ENCODE measurements around the gene NUBP2.

The NUBP2 gene

DNA sequence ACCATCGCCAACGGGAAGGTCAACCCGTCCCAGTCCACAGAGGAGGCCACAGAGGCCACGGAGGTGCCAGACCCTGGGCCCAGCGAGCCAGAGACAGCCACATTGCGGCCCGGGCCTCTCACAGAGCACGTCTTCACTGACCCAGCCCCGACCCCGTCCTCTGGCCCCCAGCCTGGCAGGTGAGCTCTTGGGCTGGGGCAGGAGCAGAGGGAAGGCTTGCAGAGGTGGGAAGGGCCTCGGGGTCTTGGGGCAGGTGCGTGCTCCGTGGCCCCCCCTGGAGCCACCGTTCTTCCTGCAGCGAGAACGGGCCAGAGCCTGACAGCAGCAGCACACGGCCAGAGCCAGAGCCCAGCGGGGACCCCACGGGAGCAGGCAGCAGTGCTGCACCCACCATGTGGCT, 16.5 kb upstream of the NUBP2 start:
- H3K27me3 ChIP-seq (ENCODE audit: control insufficient read depth in 5 of 5, insufficient read depth in 4 of 5, low read length in 5 of 5), result no peaks in the 10 kb centered on the region
- no peaks in the 10 kb centered on the region for H3K9me3 ChIP-seq (ENCODE audit: control insufficient read depth in 5 of 5, low read length in 5 of 5)
- no peak overlapping the region for H3K9ac ChIP-seq (ENCODE audit: low read length in 5 of 5)
- H3K4me1 ChIP-seq (ENCODE audit: control insufficient read depth in 5 of 5, insufficient read depth in 5 of 5, low read length in 5 of 5), result peaks cover 0 to 14% (median 14%) of the 10 kb centered on the region in 5 donors
- no peak overlapping the region for H3K4me3 ChIP-seq (ENCODE audit: low read depth in 1 of 5, low read length in 5 of 5)
- H3K36me3 ChIP-seq (ENCODE audit: control insufficient read depth in 5 of 5, insufficient read depth in 5 of 5, low read length in 5 of 5), result peaks cover 0 to 78% (median 71%) of the 10 kb centered on the region in 5 donors
- H3K27ac ChIP-seq (ENCODE audit: low read depth, low read length), result no peak overlapping the region

DNA sequence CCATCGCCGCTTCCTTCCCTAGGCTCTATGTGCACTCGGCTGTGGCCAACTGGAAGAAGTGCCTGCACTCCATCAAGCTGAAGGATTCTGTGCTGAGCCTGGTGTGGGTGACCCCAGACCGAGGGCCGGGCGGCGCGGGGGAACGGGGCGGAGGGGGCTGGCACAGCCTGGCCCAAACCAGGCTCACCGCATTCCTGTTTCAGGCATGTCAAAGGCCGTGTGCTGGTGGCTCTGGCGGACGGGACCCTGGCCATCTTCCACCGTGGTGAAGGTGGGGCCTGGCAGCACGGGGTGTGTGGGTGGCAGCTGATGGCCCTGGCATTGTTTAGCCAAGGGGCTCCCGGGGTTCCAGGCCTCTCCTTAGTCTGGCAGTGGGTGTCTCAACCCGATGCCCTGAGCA, 16.1 kb upstream of the NUBP2 start:
- Histone ChIP-seq H3K4me3 (ENCODE audit: low read depth in 1 of 5, low read length in 5 of 5) (no peak overlapping the region), H3K36me3 (ENCODE audit: control insufficient read depth in 5 of 5, insufficient read depth in 5 of 5, low read length in 5 of 5) (peaks cover 0 to 74% (median 68%) of the 10 kb centered on the region in 5 donors), H3K27ac (ENCODE audit: low read depth, low read length) (no peak overlapping the region), H3K9ac (ENCODE audit: low read length in 5 of 5) (no peak overlapping the region), H3K27me3 (ENCODE audit: control insufficient read depth in 5 of 5, insufficient read depth in 4 of 5, low read length in 5 of 5) (no peaks in the 10 kb centered on the region), H3K4me1 (ENCODE audit: control insufficient read depth in 5 of 5, insufficient read depth in 5 of 5, low read length in 5 of 5) (peaks cover 0 to 15% (median 14%) of the 10 kb centered on the region in 5 donors), H3K9me3 (ENCODE audit: control insufficient read depth in 5 of 5, low read length in 5 of 5) (no peaks in the 10 kb centered on the region)

DNA sequence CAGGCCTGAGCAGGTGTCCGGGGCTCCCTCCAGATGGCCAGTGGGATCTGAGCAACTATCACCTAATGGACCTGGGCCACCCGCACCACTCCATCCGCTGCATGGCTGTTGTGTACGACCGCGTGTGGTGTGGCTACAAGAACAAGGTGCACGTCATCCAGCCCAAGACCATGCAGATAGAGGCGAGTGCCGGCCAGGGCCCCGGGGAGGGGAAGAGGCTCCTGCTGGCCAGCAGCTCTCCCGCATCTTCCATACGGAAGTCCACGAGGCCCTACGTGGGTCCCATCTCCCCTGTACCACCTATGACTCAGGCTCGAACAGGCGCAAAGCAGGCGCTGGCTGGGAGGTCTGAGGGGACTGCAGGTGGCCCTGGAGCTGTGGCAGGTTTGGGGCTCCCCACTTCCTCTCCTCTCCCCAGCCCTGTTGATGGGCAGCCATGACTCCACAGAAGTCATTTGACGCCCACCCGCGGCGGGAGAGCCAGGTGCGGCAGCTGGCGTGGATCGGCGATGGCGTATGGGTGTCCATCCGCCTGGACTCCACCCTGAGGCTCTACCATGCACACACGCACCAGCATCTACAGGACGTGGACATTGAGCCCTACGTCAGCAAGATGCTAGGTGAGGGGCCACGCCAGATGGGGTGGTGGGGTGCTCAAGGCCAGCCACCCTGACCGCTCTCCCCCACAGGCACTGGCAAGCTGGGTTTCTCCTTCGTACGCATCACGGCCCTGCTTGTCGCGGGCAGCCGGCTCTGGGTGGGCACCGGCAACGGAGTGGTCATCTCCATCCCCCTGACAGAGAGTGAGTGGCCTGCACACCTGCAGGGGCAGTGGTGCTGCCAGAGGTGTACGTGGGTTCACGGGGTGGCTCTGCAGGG, 15.4 kb upstream of the NUBP2 start:
- Histone ChIP-seq H3K9me3 (ENCODE audit: control insufficient read depth in 5 of 5, low read length in 5 of 5) (no peaks in the 10 kb centered on the region), H3K36me3 (ENCODE audit: control insufficient read depth in 5 of 5, insufficient read depth in 5 of 5, low read length in 5 of 5) (peaks cover 0 to 67% (median 62%) of the 10 kb centered on the region in 5 donors), H3K9ac (ENCODE audit: low read length in 5 of 5) (no peak overlapping the region), H3K27ac (ENCODE audit: low read depth, low read length) (no peak overlapping the region), H3K4me1 (ENCODE audit: control insufficient read depth in 5 of 5, insufficient read depth in 5 of 5, low read length in 5 of 5) (peaks cover 3 to 21% (median 21%) of the 10 kb centered on the region in 5 donors), H3K27me3 (ENCODE audit: control insufficient read depth in 5 of 5, insufficient read depth in 4 of 5, low read length in 5 of 5) (no peaks in the 10 kb centered on the region), H3K4me3 (ENCODE audit: low read depth in 1 of 5, low read length in 5 of 5) (no peak overlapping the region)

DNA sequence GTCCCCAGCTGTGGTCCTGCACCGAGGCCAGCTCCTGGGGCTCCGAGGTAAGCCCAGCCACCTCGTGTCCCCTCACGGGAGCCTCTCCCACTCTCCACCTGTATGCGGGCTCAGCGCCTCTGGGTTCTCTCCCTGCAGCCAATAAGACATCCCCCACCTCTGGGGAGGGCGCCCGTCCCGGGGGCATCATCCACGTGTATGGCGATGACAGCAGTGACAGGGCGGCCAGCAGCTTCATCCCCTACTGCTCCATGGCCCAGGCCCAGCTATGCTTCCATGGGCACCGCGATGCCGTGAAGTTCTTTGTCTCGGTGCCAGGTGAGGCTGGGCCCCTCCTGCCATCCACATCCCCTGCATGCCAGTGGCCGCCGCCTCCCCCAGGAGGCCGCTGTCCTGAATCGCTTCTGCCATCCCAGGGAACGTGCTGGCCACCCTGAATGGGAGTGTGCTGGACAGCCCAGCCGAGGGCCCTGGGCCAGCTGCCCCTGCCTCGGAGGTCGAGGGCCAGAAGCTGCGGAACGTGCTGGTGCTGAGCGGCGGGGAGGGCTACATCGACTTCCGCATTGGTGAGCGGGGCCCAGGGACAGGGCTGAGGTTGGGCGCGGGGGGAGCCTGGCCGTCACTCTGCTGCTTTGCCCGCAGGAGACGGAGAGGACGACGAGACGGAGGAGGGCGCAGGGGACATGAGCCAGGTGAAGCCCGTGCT, 14.5 kb upstream of the NUBP2 start:
- Histone ChIP-seq H3K9ac (ENCODE audit: low read length in 5 of 5) (no peak overlapping the region), H3K27me3 (ENCODE audit: control insufficient read depth in 5 of 5, insufficient read depth in 4 of 5, low read length in 5 of 5) (no peaks in the 10 kb centered on the region), H3K4me1 (ENCODE audit: control insufficient read depth in 5 of 5, insufficient read depth in 5 of 5, low read length in 5 of 5) (peaks cover 3 to 26% (median 23%) of the 10 kb centered on the region in 5 donors), H3K4me3 (ENCODE audit: low read depth in 1 of 5, low read length in 5 of 5) (no peak overlapping the region), H3K9me3 (ENCODE audit: control insufficient read depth in 5 of 5, low read length in 5 of 5) (no peaks in the 10 kb centered on the region), H3K27ac (ENCODE audit: low read depth, low read length) (no peak overlapping the region), H3K36me3 (ENCODE audit: control insufficient read depth in 5 of 5, insufficient read depth in 5 of 5, low read length in 5 of 5) (peaks cover 0 to 58% (median 53%) of the 10 kb centered on the region in 5 donors)

DNA sequence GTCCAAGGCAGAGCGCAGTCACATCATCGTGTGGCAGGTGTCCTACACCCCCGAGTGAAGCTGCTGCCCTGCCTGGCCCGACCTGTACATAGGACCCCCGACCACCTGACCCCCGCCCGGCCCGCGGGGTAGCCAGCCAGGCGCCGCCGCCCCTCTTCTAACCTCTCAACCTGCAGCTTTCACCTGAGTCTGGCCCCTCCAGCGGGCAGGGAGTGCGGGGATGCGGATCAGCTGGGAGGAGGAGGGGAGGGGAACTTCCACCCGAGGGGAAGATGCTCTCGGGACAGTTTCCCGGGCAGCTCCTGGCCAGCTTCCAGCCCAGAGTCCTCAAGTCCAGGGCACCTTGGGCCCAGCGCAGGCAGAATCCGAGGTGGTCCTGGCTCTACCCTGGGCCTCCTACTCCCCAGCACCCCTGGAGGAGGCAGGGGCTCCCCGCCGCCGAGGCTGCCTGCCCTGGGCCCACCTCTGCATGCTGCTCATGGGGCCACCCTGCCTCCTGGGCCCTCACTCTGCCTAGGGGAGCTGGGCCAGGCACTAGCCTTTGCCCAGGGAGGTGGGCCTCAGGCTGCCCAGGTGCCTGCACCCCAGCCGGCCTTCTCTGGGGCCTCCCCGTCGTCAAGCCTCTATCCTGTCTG, 13.9 kb upstream of the NUBP2 start:
- no peak overlapping the region for H3K9ac ChIP-seq (ENCODE audit: low read length in 5 of 5)
- H3K9me3 ChIP-seq (ENCODE audit: control insufficient read depth in 5 of 5, low read length in 5 of 5), result no peaks in the 10 kb centered on the region
- H3K4me1 ChIP-seq (ENCODE audit: control insufficient read depth in 5 of 5, insufficient read depth in 5 of 5, low read length in 5 of 5), result peaks cover 5 to 33% (median 28%) of the 10 kb centered on the region in 5 donors
- H3K27me3 ChIP-seq (ENCODE audit: control insufficient read depth in 5 of 5, insufficient read depth in 4 of 5, low read length in 5 of 5), result no peaks in the 10 kb centered on the region
- no peak overlapping the region for H3K4me3 ChIP-seq (ENCODE audit: low read depth in 1 of 5, low read length in 5 of 5)
- H3K36me3 ChIP-seq (ENCODE audit: control insufficient read depth in 5 of 5, insufficient read depth in 5 of 5, low read length in 5 of 5), result peaks cover 0 to 54% (median 49%) of the 10 kb centered on the region in 5 donors
- H3K27ac ChIP-seq (ENCODE audit: low read depth, low read length), result no peak overlapping the region

DNA sequence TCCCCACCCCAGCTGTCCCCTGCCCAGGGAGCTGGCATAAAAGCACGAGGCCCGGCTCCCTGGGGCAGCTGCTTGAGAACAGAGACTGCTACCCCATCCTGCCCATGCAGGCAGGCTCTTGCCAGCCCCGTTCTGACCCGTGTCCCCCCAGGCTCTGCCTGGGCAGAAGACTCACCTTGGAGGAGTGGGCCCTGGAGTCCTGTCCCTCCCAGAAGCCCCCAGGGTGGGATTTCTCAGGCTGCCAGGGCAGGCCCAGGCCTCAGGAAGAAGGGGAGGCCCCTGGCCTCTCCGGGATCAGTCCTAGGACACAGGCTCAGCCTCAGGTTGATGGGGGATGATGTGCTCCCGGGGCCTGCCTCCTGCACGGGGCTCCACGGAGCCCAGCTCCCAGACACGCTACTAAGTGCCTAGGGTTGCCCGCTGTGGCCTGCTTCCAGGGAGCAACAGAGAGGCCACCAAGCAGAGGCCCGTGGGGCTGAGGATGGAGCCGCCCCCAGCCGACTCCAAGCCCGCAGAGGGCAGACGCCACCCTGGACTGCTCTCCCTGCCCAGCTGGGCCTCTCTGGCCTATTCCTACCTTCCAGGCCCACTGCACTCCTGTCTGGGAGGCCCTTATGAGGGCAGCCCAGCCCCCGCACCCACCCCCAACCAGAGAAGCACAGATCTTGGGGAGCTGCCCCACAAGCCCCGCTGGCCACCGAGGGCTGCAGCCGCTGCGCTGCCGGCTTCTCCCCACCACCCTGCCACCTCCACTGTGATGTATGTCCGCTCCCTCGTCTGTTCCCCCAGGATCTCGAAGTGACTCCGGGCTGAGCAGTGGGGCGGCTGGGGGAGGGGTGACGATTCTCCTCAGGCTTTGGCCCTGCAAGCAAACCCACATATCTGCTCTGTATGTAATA, 13.1 kb upstream of the NUBP2 start:
- no peaks in the 10 kb centered on the region for H3K9me3 ChIP-seq (ENCODE audit: control insufficient read depth in 5 of 5, low read length in 5 of 5)
- H3K9ac ChIP-seq (ENCODE audit: low read length in 5 of 5), result no peak overlapping the region
- H3K36me3 ChIP-seq (ENCODE audit: control insufficient read depth in 5 of 5, insufficient read depth in 5 of 5, low read length in 5 of 5), result peaks cover 0 to 47% (median 42%) of the 10 kb centered on the region in 5 donors
- H3K27ac ChIP-seq (ENCODE audit: low read depth, low read length), result peak overlapping the region; percentile 62
- peaks cover 7 to 40% (median 36%) of the 10 kb centered on the region in 5 donors for H3K4me1 ChIP-seq (ENCODE audit: control insufficient read depth in 5 of 5, insufficient read depth in 5 of 5, low read length in 5 of 5)
- peak overlapping the region in 3 of 5 donors; percentile 89 to 96 (median 91) for H3K4me3 ChIP-seq (ENCODE audit: low read depth in 1 of 5, low read length in 5 of 5)
- H3K27me3 ChIP-seq (ENCODE audit: control insufficient read depth in 5 of 5, insufficient read depth in 4 of 5, low read length in 5 of 5), result no peaks in the 10 kb centered on the region

DNA sequence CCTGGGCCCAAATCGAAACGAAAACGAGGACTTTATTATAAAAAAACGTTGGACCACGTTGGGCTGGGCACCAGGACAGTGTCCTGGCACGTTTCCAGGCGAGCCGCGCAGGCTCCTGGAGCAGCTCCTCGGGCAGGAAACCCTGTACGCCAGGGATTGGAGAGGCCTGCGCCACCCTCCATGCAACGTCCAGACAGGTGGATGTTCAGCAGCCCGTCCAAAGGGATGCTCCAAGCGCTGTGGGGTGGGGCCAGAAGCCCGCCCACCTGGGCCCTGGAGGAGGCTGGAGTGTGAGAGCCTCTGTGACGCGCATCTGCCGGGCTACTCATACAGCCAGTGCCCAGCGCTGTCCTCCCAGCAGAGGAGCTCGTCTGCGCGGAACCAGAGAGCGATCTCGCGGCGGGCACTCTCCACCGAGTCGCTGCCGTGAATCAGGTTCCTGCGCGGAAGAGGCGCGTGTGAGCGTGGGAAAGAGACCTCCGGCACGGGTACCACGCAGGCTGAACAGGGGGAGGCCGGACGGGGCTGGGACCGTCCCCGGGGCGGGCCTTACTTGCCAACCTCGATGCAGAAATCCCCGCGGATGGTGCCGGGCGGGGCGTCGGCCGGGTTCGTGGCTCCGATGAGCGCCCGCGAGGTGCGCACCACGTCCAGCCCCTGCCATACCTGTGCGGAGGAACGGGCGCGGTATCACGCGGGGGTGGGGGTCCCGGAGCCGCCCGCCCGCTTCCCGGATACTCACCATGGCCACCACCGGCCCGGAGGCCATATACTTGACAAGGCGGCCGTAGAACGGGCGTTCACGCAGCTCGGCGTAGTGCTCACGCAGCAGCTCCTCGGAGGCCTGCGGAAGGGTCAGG, 12.2 kb upstream of the NUBP2 start:
- Histone ChIP-seq H3K4me1 (ENCODE audit: control insufficient read depth in 5 of 5, insufficient read depth in 5 of 5, low read length in 5 of 5) (peaks cover 7 to 45% (median 40%) of the 10 kb centered on the region in 5 donors), H3K27ac (ENCODE audit: low read depth, low read length) (peak overlapping the region; percentile 62), H3K9me3 (ENCODE audit: control insufficient read depth in 5 of 5, low read length in 5 of 5) (no peaks in the 10 kb centered on the region), H3K36me3 (ENCODE audit: control insufficient read depth in 5 of 5, insufficient read depth in 5 of 5, low read length in 5 of 5) (peaks cover 0 to 45% (median 38%) of the 10 kb centered on the region in 5 donors), H3K4me3 (ENCODE audit: low read depth in 1 of 5, low read length in 5 of 5) (peak overlapping the region in 4 of 5 donors; percentile 73 to 96 (median 90)), H3K27me3 (ENCODE audit: control insufficient read depth in 5 of 5, insufficient read depth in 4 of 5, low read length in 5 of 5) (no peaks in the 10 kb centered on the region), H3K9ac (ENCODE audit: low read length in 5 of 5) (peak overlapping the region in 3 of 5 donors; percentile 45 to 75 (median 66))

DNA sequence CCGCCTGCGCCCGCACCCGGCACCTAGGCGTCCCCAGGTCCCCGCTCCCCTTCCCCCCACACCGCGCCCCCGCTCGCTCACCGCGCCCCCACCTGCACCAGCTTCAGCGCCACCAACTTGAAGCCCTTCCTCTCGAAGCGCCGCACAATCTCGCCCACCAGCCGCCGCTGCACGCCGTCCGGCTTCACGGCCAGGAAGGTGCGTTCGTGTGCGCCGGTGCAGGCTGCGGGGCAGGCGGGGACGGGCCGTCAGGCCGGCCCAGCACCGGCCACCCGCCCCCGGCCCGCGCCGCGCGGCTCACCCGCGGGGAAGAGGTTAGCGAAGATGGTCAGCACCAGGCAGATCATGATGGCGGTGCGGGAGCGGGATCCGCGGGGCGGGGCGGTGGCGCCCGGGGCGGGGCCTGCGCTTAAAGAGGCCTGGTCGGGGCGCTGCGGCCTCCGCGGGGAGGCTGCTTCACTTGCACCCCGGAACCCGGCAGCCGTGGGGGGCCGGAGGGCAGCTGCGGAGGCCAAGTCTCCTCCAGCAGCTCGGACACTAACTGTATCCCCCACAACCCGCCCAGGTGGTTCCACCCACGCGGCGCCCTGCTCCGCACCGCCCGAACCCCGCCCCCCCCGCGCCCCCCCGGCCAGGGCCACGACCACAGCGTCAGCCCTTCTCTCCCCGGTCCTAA, 11.4 kb upstream of the NUBP2 start, which contains the start of gene NME3:
Gene NME3, minus strand, starts transcription at position 356 of the 676 bp plus-strand sequence. Its CDS starts 9 bp downstream, at position 347.
- Histone ChIP-seq H3K9ac (ENCODE audit: low read length in 5 of 5) (peak within 1 kb of the TSS; percentile 26 to 91 (median 88)), H3K9me3 (ENCODE audit: control insufficient read depth in 5 of 5, low read length in 5 of 5) (no peaks in the 10 kb centered on the region), H3K4me1 (ENCODE audit: control insufficient read depth in 5 of 5, insufficient read depth in 5 of 5, low read length in 5 of 5) (peaks cover 7 to 45% (median 40%) of the 10 kb centered on the region in 5 donors), H3K27me3 (ENCODE audit: control insufficient read depth in 5 of 5, insufficient read depth in 4 of 5, low read length in 5 of 5) (no peaks in the 10 kb centered on the region), H3K36me3 (ENCODE audit: control insufficient read depth in 5 of 5, insufficient read depth in 5 of 5, low read length in 5 of 5) (peaks cover 0 to 45% (median 38%) of the 10 kb centered on the region in 5 donors), H3K4me3 (ENCODE audit: low read depth in 1 of 5, low read length in 5 of 5) (peak within 1 kb of the TSS; percentile 73 to 96 (median 90)), H3K27ac (ENCODE audit: low read depth, low read length) (peak within 1 kb of the TSS; percentile 62)

Measured in subcutaneous abdominal adipose tissue (tissue), 5 donors.